OCI-M2 (cell line): ENCODE measurements around the gene DCST2.

Experiments used
- DNase-seq: peaks from one replicate; lab custom pipeline; 2025; ENCODE audit not compliant: unreplicated experiment; lab: John Stamatoyannopoulos, UW

Gene DCST2

DNA sequence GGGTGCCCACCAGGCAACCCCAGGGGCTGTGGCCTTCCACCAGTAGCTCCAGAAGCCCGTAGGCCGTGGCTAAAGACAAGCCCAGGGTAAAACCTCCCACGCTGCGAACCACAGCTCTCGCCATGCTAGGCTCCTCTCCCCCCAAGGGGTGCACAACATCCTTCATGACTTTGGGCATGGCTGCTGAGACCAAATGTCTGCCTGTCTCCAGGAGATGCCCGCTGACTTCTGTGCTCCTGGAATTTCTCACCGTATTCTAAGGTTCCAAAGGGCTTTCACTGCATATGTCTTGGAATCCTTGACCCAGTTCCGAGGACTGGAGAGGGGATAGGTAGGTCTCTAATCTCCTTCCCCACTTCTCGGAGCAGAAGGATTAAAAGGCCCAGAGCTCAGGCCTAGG lies at the start of gene DCST2, which contains the start of gene DCST1:
Gene DCST2, minus strand, starts transcription at position 258 of the 400 bp plus-strand sequence. Its CDS starts 80 bp downstream, at position 178.
Gene DCST1, plus strand, starts transcription at position 301 of the 400 bp plus-strand sequence. CDS start 213 bp downstream, outside the sequence.
- DNase-seq = no peak

DNA sequence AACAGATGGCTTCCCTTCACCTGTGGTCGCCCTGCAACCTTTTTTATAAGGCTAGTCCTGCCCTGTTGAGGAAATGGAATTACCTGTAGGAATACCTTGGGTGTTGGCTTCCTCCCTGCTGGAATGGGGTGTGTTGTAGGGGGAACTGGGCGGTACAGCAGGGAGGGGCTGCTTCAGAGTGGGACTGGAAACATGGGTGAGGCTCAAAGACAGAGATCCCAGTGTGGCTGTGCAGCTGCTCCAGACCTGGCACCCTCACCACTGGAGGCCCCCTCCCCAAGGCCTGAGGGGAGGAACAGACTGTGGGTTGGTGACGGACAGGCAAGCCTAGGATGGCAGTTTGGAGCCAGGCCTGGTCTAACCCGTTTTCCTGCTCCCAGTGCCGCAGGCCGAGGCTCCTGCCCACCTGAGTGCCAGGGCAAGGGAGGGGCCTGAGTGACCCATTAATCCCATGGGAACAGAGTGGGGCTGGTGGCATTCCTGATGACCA lies 49.5 kb upstream of the DCST2 start:
- DNase-seq = no peak

DNA sequence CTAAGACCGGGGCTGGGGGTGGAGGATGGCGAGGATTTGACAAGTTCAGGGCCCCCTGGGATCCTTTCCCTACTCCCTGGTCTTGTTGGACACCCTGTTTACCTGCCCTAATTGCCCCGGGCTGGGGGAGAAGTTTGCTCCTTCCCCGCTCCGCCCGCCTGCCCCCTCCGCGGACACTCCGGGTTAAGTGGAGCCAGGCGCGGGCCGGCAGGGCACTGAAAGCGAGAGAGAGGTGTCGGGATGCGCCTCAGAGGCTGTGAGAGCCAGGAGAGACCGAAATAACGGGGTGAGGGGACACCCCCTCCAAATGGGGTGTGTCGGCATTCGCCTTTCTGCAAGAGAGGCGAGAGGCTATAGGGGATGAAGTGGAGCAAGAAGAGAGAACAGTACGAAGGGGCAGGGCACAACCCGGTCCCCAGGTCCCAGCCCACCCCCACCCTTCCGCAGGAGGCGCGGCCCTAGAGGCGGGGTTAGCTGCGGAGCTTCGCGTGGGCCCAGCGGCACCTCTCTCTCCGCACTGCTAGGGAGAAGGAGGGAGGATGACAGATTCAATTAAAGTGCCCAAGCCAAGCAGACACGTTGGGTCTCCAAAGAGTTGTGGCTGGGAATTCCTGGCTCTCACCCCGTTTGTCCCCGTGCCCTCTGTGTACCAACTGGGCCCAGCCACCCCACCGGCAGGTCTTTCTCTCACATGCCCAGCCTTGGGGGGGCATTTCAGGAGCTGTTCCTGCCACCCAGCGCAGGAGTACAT lies 48.9 kb upstream of the DCST2 start:
- no peak for DNase-seq

DNA sequence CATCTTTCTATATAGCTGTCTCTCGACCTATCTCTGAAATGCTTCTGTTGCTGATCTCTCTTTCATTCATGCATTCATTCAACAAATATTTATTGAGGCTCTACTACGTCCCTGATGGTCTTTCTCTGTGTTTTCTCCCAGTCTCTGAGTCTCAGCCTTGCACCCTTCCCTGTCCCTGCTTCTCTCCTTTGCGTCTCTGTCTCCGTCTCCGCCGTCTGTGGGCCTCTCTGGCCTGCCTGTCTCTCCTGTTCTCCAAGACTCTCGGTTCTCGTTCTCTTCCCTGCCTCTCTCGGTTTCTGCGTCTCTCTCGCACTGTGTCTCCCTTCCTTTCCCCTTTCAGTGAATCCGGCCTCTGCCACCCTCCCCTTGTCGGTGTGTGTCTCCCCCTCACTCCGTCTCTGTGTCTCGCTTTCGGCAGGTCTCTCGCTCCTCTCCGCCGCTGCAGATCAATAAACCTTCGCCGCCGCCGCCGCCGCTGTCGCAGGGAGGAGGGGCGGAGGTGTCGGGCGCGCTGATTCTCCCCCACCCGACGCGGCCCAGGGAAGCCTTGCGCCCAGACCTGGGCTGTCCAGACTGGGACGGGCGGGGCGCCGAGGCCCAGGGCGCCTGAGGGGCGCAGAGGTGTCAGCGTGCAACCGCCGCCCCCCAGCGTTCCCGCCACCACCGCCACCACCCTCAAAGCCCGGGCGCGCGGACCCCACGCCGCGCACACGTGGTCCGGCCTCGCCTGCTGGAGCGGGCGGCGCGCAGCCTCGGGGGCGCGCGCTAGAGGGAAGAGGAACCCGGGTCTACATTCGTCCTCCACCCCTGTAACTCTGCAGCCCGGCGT lies 48.1 kb upstream of the DCST2 start:
- DNase-seq = no peak

DNA sequence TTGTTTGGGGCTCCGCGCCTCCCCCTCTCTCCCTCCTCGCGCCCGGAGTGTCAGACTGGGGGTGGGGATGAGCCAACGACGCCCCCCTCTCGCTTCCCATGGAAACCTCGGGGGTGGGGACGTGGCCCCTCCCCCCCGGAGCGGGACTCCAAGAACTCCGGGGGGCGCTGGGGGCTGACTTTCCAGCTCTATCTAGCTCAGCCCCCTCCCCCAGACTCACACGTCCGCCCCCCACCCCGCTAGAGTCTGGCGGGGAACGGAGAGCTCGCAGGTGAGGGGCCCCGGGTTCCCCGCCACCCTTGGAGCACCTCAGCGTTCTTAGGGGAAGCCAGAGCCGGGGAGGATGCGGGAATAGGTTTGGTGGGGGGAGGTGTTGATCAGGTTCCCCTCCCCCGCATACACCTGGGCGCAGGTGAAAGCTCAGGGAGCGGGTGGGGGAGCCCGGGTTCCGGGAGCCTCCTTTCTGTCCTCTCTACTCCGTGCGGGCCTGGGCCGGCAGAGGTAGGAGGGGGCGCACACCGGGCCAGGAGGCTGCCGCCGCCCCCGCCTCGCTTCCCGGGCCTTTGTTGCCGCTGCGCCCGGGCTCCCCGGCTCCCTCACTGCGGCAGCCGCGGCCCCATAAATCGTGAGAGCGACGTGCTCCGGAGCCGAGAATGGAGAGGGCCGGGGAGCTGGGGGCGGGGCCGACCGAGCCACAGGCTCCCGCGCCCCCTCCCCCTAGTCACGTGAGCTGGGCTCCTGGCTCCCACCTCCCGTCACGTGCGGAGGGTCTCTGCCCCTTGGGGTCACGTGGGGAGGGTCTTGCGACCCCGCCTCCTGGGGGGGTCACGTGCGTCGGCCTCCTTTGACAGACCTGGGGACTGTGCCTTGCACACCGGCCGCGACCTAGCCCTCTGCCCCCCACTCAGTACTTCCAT lies 47.0 kb upstream of the DCST2 start:
- DNase-seq = peak; percentile 47

DNA sequence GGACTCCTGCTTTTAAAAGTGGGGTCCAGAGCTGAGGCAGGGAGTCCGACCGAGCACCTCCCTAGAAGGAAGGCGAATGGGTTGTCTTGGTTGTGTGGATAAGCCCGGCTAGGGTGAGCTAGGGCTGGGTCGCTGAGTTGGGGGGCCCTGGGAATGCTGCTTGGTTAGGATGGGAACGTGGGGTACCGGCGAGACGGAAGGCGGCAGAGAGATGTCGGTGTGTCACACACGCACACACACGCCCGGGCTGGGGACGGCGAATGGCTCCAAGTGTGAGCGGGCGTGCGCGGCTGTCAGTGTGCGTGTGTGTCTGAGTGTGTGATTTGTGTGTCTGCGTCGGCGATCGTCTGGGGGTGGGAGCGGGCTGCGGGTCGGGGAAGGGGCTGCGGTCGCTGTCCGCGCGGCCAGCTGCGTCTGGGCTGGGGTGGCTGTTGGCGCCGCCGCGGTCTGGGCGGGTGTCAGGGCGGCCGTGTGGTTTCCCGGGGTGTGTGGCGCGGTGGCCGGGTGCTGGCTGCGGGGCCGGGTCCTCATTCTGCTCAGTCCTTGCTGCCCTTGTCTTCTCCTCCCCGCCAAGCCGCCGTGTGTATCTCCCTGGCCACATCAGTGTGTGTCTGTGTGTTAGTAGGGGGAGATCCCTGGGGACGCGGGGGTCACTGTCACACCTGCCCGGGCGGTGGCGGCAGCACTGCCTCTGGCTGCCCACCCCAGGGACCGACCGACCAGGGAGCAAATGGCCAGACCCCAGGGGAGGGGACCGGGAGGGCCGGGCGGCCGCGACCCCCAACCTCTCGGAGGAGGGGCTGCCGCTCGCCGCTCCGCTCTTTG lies 46.1 kb upstream of the DCST2 start:
- no peak for DNase-seq

DNA sequence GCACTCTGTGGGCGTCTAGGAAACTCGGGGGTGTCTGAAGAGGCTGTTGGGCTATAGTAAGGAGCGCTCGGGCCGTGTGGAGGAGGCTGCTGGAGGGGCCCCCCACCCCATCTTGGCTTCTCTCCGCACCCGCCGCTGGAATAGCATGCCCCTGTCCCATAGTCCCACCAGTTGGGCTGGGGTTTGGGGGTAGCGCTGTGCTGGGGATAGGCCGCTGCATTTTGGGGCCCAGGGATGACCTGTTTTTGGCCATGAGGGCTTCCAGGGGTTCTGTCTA lies 45.6 kb upstream of the DCST2 start:
- no peak for DNase-seq

DNA sequence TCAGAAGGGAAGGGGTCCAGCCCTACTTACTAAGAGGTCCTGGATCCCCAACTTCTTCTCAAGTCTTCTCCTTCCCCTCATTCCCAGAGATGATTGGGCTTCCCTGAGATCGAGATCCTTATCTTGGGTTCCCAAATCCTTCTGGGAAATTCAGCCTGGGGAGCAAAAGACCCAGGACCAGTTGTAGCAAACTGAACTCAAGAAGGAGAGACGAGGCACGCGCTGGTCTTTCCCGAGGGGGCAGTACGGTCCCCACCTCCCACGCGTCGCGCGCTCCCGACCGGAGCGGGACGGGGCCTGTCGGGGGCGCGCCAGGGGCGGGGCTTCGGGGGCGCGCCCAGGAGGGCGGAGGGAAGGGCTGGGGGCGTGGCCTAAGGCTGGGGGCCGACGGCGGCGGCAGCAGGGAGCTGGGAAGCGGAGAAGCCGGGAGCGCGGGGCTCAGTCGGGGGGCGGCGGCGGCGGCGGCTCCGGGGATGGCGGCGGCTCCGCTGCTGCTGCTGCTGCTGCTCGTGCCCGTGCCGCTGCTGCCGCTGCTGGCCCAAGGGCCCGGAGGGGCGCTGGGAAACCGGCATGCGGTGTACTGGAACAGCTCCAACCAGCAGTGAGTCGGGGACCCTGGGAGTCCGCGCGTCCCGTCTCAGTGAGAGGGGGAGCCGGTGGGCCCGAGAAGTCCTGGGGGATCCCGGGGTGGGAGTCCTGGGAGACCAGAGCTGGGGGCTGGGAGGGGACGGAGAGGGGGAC lies 45.1 kb upstream of the DCST2 start, which contains the start of gene EFNA3:
Gene EFNA3, plus strand, starts transcription at position 369 of the 741 bp plus-strand sequence. Its CDS starts 105 bp downstream, at position 474.
- no peak for DNase-seq

DNA sequence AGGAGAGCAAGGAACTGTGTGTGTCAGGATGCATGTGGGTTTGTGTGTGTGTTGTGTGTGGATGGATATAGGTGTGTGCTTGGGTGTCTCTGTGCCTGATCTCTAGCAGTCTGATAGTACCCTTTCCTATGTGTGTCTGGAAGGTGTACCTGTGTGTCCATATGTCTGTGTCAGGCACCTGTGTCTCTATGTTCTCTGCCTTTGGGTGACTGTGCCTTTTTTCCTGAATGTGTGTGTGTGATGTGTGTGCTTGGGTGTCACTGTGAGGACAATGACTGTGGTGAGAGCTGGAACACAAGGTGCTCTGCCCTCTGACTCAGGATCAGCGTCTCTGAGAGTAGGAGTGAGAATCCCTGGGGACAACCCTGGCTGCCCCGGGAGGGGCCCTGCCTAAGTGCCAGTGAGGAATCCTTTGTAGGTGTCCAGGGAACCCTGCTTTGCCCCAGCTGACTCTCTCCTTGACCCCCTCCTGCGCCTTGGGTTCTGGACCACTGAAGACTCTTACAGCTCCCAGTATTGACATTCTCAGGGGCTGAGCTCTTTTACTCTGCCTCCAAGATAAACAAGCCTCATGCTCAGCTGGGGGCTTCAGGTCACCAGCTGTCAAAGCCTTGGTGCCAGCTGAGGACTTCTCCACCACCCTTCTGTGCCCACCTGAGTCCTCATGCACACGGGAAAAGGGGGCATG lies 44.3 kb upstream of the DCST2 start:
- DNase-seq = no peak

DNA sequence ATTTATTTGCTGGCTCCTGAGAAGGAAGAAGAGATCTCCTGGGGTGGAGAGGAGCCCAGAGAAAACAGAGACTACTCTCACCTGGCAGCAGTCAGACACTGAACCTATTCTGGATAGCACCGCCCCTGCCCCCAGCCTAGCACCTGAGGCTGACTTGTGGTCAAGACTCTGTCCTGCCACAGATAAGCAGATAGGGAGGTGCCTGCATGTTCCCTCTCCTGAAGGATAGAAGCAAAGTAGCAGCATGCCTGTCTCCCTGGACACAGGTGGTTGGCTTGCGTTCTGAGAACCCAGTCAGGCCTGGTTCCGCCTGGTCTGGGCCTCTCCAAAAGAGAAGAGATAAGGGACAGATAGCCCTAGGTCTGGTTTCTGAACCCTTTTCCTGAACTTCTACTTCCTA lies 43.8 kb upstream of the DCST2 start:
- no peak for DNase-seq

DNA sequence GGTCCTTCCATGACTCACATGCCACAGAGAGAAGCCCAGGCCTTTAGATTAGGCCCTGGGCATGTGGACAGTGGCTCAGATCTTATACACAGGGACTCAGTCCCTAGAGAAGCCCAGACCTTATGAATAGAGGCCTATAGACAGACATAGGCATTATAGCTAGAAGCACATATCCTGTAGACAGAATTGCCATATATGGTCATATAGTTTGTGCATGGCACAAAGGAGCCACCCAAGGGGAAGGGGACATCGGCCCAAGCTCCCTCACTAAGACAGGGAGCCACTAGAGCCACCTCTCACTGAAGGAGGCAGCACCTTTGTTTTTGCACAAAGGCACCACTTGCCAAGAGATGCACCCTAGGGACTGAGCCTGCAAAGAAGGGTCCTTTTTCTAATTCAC lies 42.8 kb upstream of the DCST2 start:
- no peak for DNase-seq

DNA sequence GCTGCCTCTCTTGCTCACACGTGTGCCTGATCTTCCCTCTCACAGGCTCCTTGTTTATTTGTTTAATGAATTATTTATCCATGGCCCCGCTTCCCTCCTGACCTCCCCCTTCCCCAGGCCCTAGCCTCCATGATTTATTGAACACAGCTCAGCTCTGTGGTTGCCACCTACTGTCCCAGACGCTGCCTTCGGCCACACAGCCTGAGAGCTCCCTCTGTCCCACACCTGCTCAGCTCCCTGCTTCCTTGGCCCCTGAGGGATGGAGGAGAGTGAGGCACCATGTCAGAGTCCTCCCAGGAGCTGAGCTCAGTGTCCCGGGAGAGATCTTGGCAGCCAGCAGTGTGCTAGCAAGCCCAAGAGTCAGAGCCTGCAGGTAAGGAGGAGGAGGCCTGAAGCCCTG lies 42.0 kb upstream of the DCST2 start:
- DNase-seq = no peak

DNA sequence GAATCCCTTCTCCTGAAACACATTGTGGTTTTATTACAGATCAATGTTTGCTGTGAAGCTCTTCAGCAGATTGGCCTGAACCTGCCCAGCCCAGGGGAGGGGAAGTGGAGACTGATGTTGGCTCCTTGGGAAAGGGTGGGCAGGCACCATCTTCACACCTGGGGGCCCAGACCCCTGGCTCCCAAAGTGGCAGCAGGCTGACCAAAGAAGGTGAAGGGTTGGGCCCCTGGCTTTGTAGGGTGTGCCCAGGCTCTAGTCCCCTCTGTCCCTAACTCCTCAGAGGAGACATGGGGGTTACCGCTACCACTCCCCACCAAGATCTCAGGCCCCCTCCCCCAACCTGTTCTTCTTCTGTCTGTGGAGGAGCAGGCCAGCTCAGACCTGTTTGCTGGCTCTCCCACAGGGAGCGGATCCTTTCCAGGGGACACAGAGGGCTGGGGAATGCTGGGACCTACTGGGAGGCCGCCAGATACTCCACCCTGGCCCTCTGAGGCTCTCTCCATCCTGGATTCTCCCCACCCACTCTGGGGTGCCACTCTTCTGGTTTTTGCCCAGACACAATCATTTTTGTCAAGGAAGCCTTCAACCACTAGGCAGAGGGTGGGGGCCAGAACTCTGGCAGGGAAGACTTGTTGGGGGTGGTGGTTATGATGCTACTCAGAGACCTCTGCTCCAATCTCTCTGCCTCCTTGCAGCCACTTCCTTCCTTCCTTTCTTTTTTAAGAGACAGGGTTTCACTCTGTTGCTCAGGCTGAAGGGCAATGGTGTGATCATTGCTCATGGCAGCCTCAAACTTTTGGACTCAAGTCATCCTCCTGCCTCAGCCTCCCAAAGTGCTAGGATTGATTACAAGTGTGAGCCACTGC lies 40.0 kb upstream of the DCST2 start:
- DNase-seq = no peak

DNA sequence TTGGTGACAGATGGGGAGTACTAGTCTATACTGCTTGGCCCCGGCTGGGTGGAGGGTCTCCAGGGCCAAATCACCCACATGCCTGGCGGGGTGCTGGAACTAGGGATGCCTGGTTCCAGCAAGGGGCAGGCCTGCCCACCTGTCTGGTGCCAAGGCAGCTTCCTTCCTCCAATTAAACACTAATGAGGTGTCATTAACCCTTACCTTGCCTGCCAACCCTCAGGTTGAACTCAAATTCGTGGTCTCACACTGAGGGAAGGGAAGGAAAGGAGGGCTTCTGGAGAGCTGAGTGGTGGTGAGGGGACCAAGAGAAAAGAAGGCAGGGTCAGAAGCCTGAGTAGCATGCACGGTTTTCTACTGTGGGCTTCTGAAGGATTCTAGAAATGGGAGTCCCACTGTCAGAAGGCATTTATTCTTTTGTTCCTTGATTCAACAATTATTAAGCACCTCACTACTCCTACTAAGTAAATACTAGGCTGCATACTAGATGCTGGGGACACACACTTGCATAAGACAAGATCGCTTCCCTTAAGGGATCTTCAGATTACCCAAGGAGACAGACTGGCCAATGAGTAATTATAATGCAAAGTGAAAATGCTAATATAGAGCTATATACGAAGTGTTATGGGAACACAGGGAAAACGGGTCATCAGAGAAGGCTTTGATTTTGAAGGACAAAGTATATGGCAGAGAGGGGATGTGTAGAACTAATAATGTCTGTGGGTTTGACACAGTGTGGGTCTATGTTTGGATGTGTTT lies 39.1 kb upstream of the DCST2 start:
- DNase-seq = no peak

DNA sequence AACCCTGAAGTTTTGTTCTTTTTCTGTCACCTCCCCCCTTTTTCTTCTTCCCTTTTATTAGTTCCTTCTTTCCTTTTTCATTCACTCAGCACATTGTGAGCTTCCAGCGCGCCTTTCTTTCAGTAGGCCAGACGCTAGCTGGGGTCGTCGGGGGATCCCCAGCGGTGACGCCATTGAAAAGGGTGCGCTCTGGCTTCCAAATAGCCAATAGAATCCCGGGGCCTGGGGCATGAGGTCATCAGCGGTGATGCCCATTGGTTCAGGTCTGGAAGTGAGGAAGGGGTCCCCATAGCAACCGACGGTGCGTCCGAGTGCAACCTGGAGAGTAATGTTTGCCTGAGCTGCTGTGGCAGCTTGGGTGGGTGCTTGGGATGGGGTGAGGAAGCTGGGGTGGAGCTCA lies 38.1 kb upstream of the DCST2 start:
- no peak for DNase-seq

DNA sequence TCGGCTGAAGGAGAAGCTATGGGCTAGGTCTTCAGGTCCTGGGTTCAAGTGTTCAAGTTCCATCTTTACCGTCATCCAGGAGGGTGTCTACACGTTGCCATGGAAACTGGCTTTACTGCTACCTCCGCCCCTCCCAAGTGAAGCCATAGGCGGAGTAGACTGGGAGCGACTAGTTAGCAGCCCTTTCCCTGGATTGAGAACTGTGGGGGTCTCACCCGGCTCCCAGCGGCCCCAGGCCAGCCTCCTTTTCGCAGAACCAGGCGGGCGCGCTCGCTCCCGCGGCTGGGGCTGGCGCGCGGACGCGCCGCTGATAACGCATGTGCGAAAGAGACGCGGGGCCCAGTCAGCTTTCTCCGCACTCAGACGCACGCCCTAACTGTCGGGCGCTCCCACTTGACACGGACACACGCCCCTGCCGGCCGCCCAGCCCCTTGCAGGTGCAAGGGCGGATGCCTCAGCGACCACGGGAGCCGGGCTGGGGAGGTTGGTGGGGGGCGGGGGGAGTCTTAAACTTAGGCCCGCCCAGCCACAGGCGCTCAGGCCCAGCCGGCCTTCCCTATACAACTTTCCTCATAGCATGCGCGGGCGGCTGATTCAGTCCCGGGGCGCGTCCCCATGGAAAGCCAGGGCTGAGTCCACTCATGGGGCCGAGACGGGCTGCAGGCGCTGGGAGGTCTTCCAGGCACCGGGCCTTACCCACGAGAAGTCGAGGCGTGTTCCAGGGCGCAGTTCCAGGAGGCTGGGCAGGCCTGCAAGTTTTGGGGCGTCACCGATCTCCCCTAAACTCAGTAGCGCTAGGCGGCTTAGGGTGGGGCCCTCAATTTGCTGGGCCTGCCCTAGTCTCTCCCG lies 37.4 kb upstream of the DCST2 start:
- DNase-seq = no peak
